RCC 7860 (cell line): ENCODE data around the gene TAS2R43.
"Not testable (repeated sequence)": the region's sequence is repeated elsewhere in the genome, so short reads cannot be mapped to it uniquely, and the experiment has no call there.

ENCODE experiments used
- DNase-seq: peaks from one replicate; pipeline ENCODE4 v3.0.0-alpha.2; 2015; ENCODE audit warnings: low spot score
- FAIRE-seq: peaks from 2 replicates; lab custom pipeline; 2012; peaks lifted over from hg19 to GRCh38; lab: Jason Lieb, UNC

TAS2R43 gene

GRCh38 chr12:11092128-11092527 is at the start of gene TAS2R43:
Gene TAS2R43 (minus strand): TSS chr12:11092313. CDS start chr12:11092229, 84 bp downstream.
- FAIRE-seq = no peak
- no peak for DNase-seq

GRCh38 chr12:11136075-11136474 is 44.0 kb upstream of the TAS2R43 start:
- FAIRE-seq (no peak), DNase-seq (no peak)

DNA sequence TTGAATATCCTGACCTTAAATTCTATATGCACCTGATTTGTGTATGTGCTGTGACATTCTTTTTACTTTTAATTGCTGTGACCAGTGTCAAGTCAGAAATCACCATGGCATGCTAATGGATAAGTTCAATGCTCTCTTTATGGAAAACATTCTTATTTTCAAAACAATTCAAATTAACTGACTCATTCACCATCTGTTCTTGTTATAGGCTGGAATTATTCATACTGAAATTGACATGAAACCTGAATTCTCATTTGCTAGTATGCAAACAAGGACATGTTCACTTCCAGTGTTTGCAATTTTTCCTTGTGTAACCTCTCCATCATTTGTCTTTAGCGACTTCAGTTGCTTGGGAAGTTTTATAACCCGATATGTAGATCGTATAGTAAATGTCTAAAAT is 42.2 kb upstream of the TAS2R43 start, which contains the start of gene TAS2R30:
Gene TAS2R30 (minus strand): TSS at position 340 of the 400 bp plus-strand sequence. CDS start 400 bp downstream, outside the sequence.
- no peak for DNase-seq
- FAIRE-seq = no peak

GRCh38 chr12:11133816-11134215 is 41.7 kb upstream of the TAS2R43 start:
- FAIRE-seq = no peak
- DNase-seq = no peak

- no peak for DNase-seq
- no peak for FAIRE-seq
Observed at GRCh38 chr12:11133162-11133561, 41.0 kb upstream of the TAS2R43 start.

- no peak for FAIRE-seq
Observed at GRCh38 chr12:11130999-11131398, 38.9 kb upstream of the TAS2R43 start.

DNA sequence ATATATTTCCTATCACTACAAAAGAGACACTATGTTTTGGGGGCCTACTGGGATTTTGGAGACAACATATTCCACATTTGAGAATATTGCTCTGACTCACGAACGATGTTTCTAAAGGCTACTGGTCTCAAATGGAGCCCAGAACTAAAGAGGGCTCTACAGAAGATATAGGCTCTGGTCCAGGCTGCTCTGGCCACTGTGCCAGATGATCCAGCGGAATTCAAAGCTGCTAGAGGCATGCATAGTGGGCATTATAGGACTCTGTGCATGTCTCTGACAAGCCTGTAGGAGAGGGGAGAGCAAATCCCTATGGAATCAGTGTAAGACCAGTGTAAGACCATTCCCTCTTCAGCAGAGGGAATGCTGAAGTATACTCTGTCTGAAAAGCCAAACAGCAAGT is 38.3 kb upstream of the TAS2R43 start:
- DNase-seq (no peak), FAIRE-seq (no peak)

More at GRCh38 chr12:11130999-11131398, 38.9 kb upstream of the TAS2R43 start:
- no peak for DNase-seq

GRCh38 chr12:11114130-11114529 is 22.0 kb upstream of the TAS2R43 start:
- not testable (repeated sequence) for DNase-seq, FAIRE-seq

- DNase-seq, FAIRE-seq: not testable (repeated sequence)
Observed at GRCh38 chr12:11111213-11111612, 19.1 kb upstream of the TAS2R43 start.

GRCh38 chr12:11108862-11109261 is 16.7 kb upstream of the TAS2R43 start:
- FAIRE-seq = no peak
- no peak for DNase-seq

DNA sequence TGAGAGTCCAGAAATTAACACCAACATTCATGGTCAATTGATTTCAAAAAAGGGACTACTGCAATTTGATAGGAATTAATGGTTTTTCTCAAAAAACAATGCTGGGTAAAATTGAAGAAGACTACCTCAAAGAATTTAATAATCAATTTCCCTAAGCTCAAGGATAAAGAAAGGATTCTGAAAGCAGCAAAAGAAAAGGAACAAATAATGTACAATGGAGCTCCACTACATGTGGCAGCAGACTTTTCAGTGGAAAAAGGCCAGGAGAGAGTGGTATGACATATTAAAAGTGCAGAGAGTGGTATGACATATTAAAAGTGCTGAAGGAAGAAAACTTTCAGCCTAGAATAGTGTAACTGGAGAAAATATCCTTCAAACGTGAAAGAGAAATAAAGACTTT is 15.6 kb upstream of the TAS2R43 start:
- no peak for DNase-seq
- no peak for FAIRE-seq

DNA sequence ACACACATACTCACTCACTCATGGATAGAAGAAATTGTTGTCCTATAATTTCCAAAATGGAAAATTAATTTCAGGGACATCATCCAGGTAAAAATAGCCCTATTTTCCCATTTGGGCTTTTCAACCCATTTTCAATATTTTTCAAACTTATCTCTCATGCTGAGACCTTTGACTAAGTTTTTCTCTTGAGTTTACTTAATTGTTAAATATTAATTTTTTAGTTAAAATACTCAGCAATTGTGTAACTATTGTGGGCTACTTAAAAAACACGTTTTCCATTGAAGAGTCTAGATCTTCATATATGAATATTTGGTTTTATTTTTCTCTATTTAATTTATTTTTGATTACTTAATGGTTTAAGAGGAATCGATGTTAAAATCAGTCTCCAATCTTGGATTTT is 14.2 kb upstream of the TAS2R43 start:
- no peak for DNase-seq
- peak; percentile 40 for FAIRE-seq

GRCh38 chr12:11105546-11105945 is 13.4 kb upstream of the TAS2R43 start:
- no peak for FAIRE-seq
- DNase-seq = no peak

GRCh38 chr12:11094910-11095309 is 2.8 kb upstream of the TAS2R43 start:
- not testable (repeated sequence) for DNase-seq, FAIRE-seq

DNA sequence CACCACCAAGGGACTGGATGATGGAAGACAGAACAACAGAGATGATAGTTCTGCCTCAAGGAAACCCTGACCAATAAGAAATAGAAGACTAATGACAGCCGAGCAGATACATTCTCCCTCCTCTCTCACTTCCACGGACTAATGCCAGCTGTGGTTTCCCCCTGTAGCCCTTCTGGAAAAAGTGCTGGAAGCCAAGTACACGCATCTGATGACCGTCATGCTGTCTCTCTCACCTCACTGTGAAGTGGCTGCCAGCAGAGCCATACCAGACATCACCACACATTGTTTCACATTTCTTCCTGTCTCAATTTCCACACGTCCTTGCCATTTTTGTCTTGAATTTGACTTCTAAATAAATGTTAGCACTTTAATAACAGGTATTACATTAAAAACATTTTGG is 2.9 kb downstream of the TAS2R43 start:
- FAIRE-seq (no peak), DNase-seq (no peak)

- FAIRE-seq (no peak), DNase-seq (no peak)
Observed at GRCh38 chr12:11085419-11085818, 6.7 kb downstream of the TAS2R43 start.

DNA sequence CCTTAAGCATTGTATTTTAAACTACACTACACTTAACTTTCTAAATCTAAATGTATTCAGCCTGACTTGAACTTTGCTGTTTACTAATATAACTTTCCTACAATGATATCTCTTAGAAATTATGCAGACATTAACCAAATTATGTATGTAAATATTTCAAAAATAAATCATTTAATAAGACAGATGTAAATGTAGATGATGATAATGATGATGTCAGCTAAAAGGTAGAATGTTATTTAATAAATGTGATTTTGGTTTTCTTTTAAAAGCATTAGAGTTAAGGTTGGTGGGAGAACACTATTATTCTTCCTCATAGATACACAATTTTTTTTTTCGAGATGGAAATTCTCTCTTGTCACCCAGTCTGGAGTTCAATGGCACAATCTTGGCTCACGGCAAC is 10.1 kb downstream of the TAS2R43 start:
- DNase-seq = no peak
- FAIRE-seq = no peak

DNA sequence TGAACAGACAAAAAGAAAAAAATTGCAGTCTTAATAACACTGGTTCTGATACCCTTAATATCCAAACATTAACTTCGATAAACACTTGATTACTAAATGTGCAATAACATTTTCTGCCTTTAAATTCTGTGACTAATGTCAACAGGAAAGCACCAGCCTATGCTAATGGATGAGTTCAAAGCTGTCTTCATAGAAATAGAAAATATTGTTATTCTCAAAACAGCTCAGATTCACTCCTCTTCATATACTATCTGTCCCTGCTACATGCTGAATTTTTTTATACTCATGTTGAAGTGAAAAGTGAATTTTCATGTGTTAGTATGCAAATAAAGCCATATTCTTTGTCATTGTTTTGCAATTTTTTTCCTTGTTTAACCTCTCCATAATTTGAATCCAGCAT is 13.9 kb downstream of the TAS2R43 start:
- no peak for FAIRE-seq
- DNase-seq = no peak

GRCh38 chr12:11075642-11076041 is 16.5 kb downstream of the TAS2R43 start:
- FAIRE-seq = no peak
- no peak for DNase-seq

DNA sequence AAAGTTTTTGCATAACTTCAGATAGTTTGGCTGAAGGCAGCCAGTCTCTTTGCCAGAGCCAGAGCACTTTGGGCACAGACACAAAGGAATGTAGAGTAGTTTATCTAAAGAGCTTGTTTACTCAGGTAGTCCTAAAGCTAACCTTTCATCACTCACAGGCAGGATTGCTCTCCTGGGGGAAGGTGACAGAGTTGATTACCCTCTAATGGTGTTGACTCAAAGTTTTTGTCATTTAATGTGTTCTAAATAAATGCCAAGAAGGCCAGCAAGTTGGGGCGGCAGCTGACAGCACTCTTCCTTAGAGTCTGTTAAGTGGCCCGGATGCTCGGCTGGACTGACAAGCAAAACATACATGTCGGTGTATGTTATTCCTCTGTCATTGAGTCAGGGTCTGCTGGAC is 20.7 kb downstream of the TAS2R43 start:
- FAIRE-seq (no peak), DNase-seq (no peak)

DNA sequence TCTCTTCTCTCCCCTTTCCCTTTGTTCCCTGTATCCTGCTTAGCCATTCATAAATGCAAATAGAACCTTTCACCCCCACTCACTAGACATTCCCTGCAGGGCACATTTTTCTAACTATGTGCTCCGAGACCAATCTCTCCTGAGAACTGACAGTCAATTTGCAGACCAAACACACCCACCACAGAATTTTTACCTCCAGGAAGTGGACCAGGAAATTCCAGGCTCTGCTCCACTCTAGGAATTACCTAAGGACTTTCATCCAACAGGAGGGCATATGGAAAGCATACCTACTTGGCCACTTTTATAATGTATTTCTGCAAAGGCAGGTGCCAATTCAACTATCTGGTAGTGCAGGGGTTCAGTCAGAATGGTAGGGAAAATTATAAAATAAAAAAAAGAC is 21.1 kb downstream of the TAS2R43 start:
- FAIRE-seq = no peak

GRCh38 chr12:11069854-11070365 is 22.2 kb downstream of the TAS2R43 start:
- FAIRE-seq = no peak

More for the DNA sequence above, 21.1 kb downstream of the TAS2R43 start:
- DNase-seq = no peak

DNA sequence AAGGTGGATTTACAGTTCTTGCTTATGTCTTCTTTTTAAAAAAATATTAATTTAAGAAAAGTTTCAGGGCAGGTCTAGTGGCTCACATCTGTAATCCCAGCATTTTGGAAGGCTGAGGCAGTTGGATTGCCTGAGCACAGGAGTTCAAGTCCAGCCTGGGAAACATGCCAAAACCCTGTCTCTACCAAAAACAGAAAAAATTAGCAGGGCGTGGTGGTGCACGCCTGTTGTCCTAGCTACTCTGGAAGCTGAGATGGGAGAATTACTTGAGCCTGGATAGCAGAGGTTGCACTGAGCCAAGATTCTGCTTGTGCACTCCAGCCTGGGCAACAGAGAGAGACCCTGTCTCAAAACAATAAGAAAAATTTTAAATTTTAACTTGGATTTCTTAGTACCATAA is 24.6 kb downstream of the TAS2R43 start:
- no peak for FAIRE-seq

More at GRCh38 chr12:11069854-11070365, 22.2 kb downstream of the TAS2R43 start:
- DNase-seq = no peak

More for the DNA sequence above, 24.6 kb downstream of the TAS2R43 start:
- no peak for DNase-seq
